H1 (cell line): ENCODE measurements around the gene ABCB7. TPM values are rescaled to one million over a fixed set of nuclear protein-coding genes. Genes with fewer than 3 reads are reported as not detected.

ENCODE experiments used
- CTCF ChIA-PET: fragments of 300-600 bp; sonication (Branson Sonifier 250); formaldehyde crosslinking; loops from one replicate; lab custom pipeline; 2021; ENCODE audit not compliant: partially characterized antibody; lab: Charles Lee
- POLR2A ChIA-PET: fragments of 300-600 bp; sonication (Branson Sonifier 250); formaldehyde crosslinking; loops from one replicate; lab custom pipeline; 2021; ENCODE audit warnings: inconsistent platforms; ENCODE audit not compliant: partially characterized antibody; lab: Charles Lee
- DNase-seq, 2 experiments: peaks; one replicate each; pipeline versions ENCODE4 v3.0.0 to v3.0.0-alpha.2; 2010 to 2022; ENCODE audit warnings: low spot score in 2 of 2, low read depth in 1 of 2, mixed read lengths in 1 of 2
- FAIRE-seq: peaks from 2 replicates; lab custom pipeline; 2011; peaks lifted over from hg19 to GRCh38; lab: Jason Lieb, UNC
- H2AFZ ChIP-seq: 2 replicates; pipeline ENCODE4 v1.8.1; 2012; ENCODE audit warnings: low read length, inconsistent platforms
- H2AK5ac ChIP-seq: 2 replicates; pipeline ENCODE4 v1.6.1; 2013; ENCODE audit warnings: low read depth, low read length
- H2BK120ac ChIP-seq: replicated peaks from 2 replicates; pipeline ENCODE3; 2013; ENCODE audit warnings: low read depth, low read length, inconsistent platforms
- H2BK12ac ChIP-seq: 2 replicates; pipeline ENCODE4 v1.6.1; 2013; ENCODE audit warnings: low read depth, low read length
- H2BK15ac ChIP-seq: 2 replicates; pipeline ENCODE4 v1.6.1; 2013; ENCODE audit warnings: low read length
- H2BK20ac ChIP-seq: 2 replicates; pipeline ENCODE4 v1.6.1; 2013; ENCODE audit warnings: low read length
- H2BK5ac ChIP-seq: 2 replicates; pipeline ENCODE4 v1.6.1; 2013; ENCODE audit warnings: low read depth, low read length
- H3K14ac ChIP-seq: 2 replicates; pipeline ENCODE4 v1.6.1; 2013; ENCODE audit warnings: inconsistent platforms; ENCODE audit not compliant: insufficient read length
- H3K18ac ChIP-seq: 2 replicates; pipeline ENCODE4 v1.6.1; 2013; ENCODE audit warnings: low read length; ENCODE audit errors: extremely low read depth
- H3K23ac ChIP-seq: 2 replicates; pipeline ENCODE4 v1.6.1; 2013; ENCODE audit warnings: inconsistent platforms; ENCODE audit not compliant: insufficient read length
- H3K23me2 ChIP-seq: 2 replicates; pipeline ENCODE4 v1.6.1; 2013; ENCODE audit warnings: low read depth, low read length
- H3K27ac ChIP-seq: 2 replicates; pipeline ENCODE4 v1.6.1; 2011; ENCODE audit warnings: low read depth, low read length, inconsistent platforms
- H3K27me3 ChIP-seq, 4 experiments: replicated peaks in 1 of 4; 1 replicate in 1 of 4; 2 replicates in 3 of 4; pipeline versions ENCODE4 v1.6.1 to v1.8.1; 2011 to 2013; ENCODE audit warnings: low read length in 3 of 4, mild to moderate bottlenecking in 3 of 4, inconsistent platforms in 2 of 4, mixed read lengths in 2 of 4, moderate library complexity in 1 of 4; ENCODE audit not compliant: control insufficient read depth in 3 of 4, insufficient read depth in 3 of 4; ENCODE audit errors: extremely low read depth in 1 of 4
- H3K36me3 ChIP-seq, 4 experiments: 2 replicates each; pipeline versions ENCODE4 v1.6.1 to v1.8.1; 2011 to 2013; ENCODE audit warnings: mild to moderate bottlenecking in 4 of 4, low read length in 3 of 4, moderate library complexity in 2 of 4, control low read depth in 1 of 4, inconsistent platforms in 1 of 4; ENCODE audit not compliant: insufficient read depth in 4 of 4, control insufficient read depth in 2 of 4
- H3K4ac ChIP-seq: replicated peaks from 2 replicates; pipeline ENCODE3; 2013; ENCODE audit warnings: low read length, low read depth, mixed read lengths, inconsistent platforms; ENCODE audit not compliant: insufficient read length
- H3K4me1 ChIP-seq, 4 experiments: replicated peaks in 1 of 4; 1 replicate in 1 of 4; 2 replicates in 3 of 4; pipeline versions ENCODE4 v1.6.1 to v1.8.1; 2011 to 2013; ENCODE audit warnings: low read length in 3 of 4, inconsistent platforms in 2 of 4, mixed read lengths in 1 of 4; ENCODE audit not compliant: insufficient read depth in 4 of 4, control insufficient read depth in 3 of 4
- H3K4me2 ChIP-seq, 2 experiments: 2 replicates each; pipeline versions ENCODE4 v1.6.1 to v1.8.1; 2011 to 2013; ENCODE audit warnings: low read depth in 2 of 2, low read length in 2 of 2, control low read depth in 1 of 2, inconsistent platforms in 1 of 2, mild to moderate bottlenecking in 1 of 2; ENCODE audit not compliant: insufficient read depth in 1 of 2
- H3K4me3 ChIP-seq, 4 experiments: fragments of 200-600, 300-600 bp in 1 of 4; sonication (generic), shearing (Covaris generic), sonication (Bioruptor Twin) in 1 of 4; 2 replicates each; pipeline versions ENCODE4 v1.5.1 to v1.8.1; 2011 to 2016; ENCODE audit warnings: low read length in 4 of 4, low read depth in 3 of 4, control low read depth in 2 of 4, inconsistent platforms in 2 of 4, mild to moderate bottlenecking in 2 of 4, mixed read lengths in 1 of 4, moderate library complexity in 1 of 4; ENCODE audit not compliant: insufficient read depth in 2 of 4; ENCODE audit errors: extremely low read depth in 1 of 4
- H3K56ac ChIP-seq: replicated peaks from 2 replicates; pipeline ENCODE3; 2013; ENCODE audit warnings: low read depth, mild to moderate bottlenecking, mixed read lengths, low read length, inconsistent platforms; ENCODE audit not compliant: insufficient read length
- H3K79me1 ChIP-seq: 2 replicates; pipeline ENCODE4 v1.6.1; 2013; ENCODE audit warnings: low read depth, low read length, control low read depth
- H3K79me2 ChIP-seq, 2 experiments: 2 replicates each; pipeline versions ENCODE4 v1.6.1 to v1.8.1; 2012 to 2013; ENCODE audit warnings: low read length in 2 of 2, mild to moderate bottlenecking in 2 of 2, inconsistent platforms in 1 of 2; ENCODE audit not compliant: insufficient read depth in 2 of 2, control insufficient read depth in 1 of 2
- H3K9ac ChIP-seq, 4 experiments: replicated peaks in 1 of 4; 1 replicate in 1 of 4; 2 replicates in 3 of 4; pipeline versions ENCODE4 v1.6.1 to v1.8.1; 2011 to 2013; ENCODE audit warnings: low read depth in 3 of 4, low read length in 3 of 4, control low read depth in 2 of 4, mild to moderate bottlenecking in 2 of 4, moderate library complexity in 2 of 4, inconsistent platforms in 1 of 4; ENCODE audit errors: extremely low read depth in 1 of 4
- H3K9me3 ChIP-seq, 2 experiments: 2 replicates each; pipeline versions ENCODE4 v1.6.1 to v1.8.1; 2012 to 2013; ENCODE audit warnings: mild to moderate bottlenecking in 2 of 2, moderate library complexity in 2 of 2, control low read depth in 1 of 2, inconsistent platforms in 1 of 2, low read depth in 1 of 2, low read length in 1 of 2, mixed read lengths in 1 of 2; ENCODE audit not compliant: insufficient read depth in 2 of 2
- H4K20me1 ChIP-seq, 2 experiments: replicated peaks in 1 of 2; 2 replicates each; pipeline versions ENCODE3 to v1.8.1; 2011 to 2013; ENCODE audit warnings: inconsistent platforms in 2 of 2, low read length in 2 of 2, mild to moderate bottlenecking in 1 of 2; ENCODE audit not compliant: insufficient read depth in 2 of 2, control insufficient read depth in 1 of 2
- H4K5ac ChIP-seq: 2 replicates; pipeline ENCODE4 v1.6.1; 2013; ENCODE audit warnings: low read length, low read depth, mixed read lengths, inconsistent platforms; ENCODE audit not compliant: insufficient read length
- H4K8ac ChIP-seq: 2 replicates; pipeline ENCODE4 v1.8.0; 2013; ENCODE audit warnings: mild to moderate bottlenecking, moderate library complexity, low read length, inconsistent platforms; ENCODE audit not compliant: insufficient read depth; ENCODE audit errors: extremely low read depth
- H4K91ac ChIP-seq: replicated peaks from 2 replicates; pipeline ENCODE3; 2013; ENCODE audit warnings: low read length, mixed read lengths, inconsistent platforms; ENCODE audit not compliant: insufficient read length
- ATF2 ChIP-seq: IDR thresholded peaks from 2 replicates; pipeline ENCODE4 v1.6.1; 2012; ENCODE audit warnings: low read length, inconsistent platforms
- BACH1 ChIP-seq: IDR thresholded peaks from 2 replicates; pipeline ENCODE4 v1.6.1; 2012; ENCODE audit warnings: low read length, improper control_type of control experiment
- CBX8 ChIP-seq: fragments of 300-800, 300-1000 bp; sonication (generic); IDR thresholded peaks from 2 replicates; pipeline ENCODE4 v1.7.1; 2016; ENCODE audit warnings: low read depth, low read length, borderline replicate concordance
- CREB1 ChIP-seq: IDR thresholded peaks from 2 replicates; pipeline ENCODE4 v1.6.1; 2012; ENCODE audit warnings: inconsistent platforms
- MAX ChIP-seq: IDR thresholded peaks from 2 replicates; pipeline ENCODE4 v1.6.1; 2012; ENCODE audit warnings: inconsistent platforms
- PHF8 ChIP-seq: fragments of 200-600 bp; sonication (generic); conservative IDR thresholded peaks from 2 replicates; pipeline ENCODE4 v1.7.1; 2012; ENCODE audit warnings: low read depth, mild to moderate bottlenecking, inconsistent platforms, low read length, moderate library complexity
- RFX5 ChIP-seq: IDR thresholded peaks from 2 replicates; pipeline ENCODE4 v1.6.1; 2011; ENCODE audit warnings: low read depth, low read length, improper control_type of control experiment, borderline replicate concordance
- RNF2 ChIP-seq: fragments of 200-900, 300-1000 bp; sonication (generic); IDR thresholded peaks from 2 replicates; pipeline ENCODE4 v1.7.1; 2016; ENCODE audit warnings: borderline replicate concordance, low read depth, mild to moderate bottlenecking, antibody characterized with exemption, low read length; ENCODE audit not compliant: poor library complexity, severe bottlenecking; ENCODE audit errors: missing control alignments
- SIRT6 ChIP-seq: IDR thresholded peaks from one replicate; pipeline ENCODE4 v1.7.1; 2012; ENCODE audit warnings: low read length, inconsistent platforms
- TBP ChIP-seq: IDR thresholded peaks from 2 replicates; pipeline ENCODE4 v1.6.1; 2011; ENCODE audit warnings: low read depth, low read length, improper control_type of control experiment
- WGBS, 2 experiments: shearing (Covaris generic) in 1 of 2; methylation state at CpG; one replicate each; pipeline versions ENCODE4 v1.1.6 to v1.1.7; 2013 to 2015; ENCODE audit warnings: low lambda C conversion rate in 2 of 2, mixed read lengths in 2 of 2, inconsistent platforms in 1 of 2, low coverage in 1 of 2, missing lambda C conversion rate in 1 of 2; ENCODE audit not compliant: insufficient replicate concordance in 2 of 2, insufficient coverage in 1 of 2, insufficient read length in 1 of 2; ENCODE audit errors: extremely low coverage in 1 of 2, missing lambda C conversion rate in 1 of 2; 5-methylcytosine and 5-hydroxymethylcytosine counted together
- polyA plus RNA-seq, 7 experiments: library from polyadenylated mRNA; depleted of rRNA in 3 of 7; stranded (reverse) in 5 of 7; unstranded in 2 of 7; fragments of >200 nt in 5 of 7; fragments of 200-250 nt in 2 of 7; gene quantifications; 1 replicate in 5 of 7; 2 replicates in 1 of 7; 4 replicates in 1 of 7; pipeline versions ENCODE4 v1.2.1 to v1.2.3, GENCODE V29; 2011 to 2013; ENCODE audit warnings: missing spikeins in 2 of 7, mixed read lengths in 2 of 7
- total RNA-seq: library from RNA; stranded (reverse); fragmentation: NEBNext Ultra II Directional; extraction: Animal tissue kit (Norgen Biotek cat#: 25700); gene quantifications from 2 replicates; pipeline ENCODE4 v1.2.1, GENCODE V29; 2021

ABCB7 gene
- total and polyA plus RNA-seq, 2 of the 8 experiments (the other 6 are each of a cell fraction or from before 2014, with no cell fraction given), result 24.3 to 43.3 TPM

- Histone ChIP-seq H3K9me3 (no peaks in the 10 kb centered on the region), H3K18ac (no peak overlapping the region), H3K27ac (no peak overlapping the region), H3K56ac (no peak overlapping the region), H2BK120ac (no peak overlapping the region), H3K4me1 (no peaks in the 10 kb centered on the region), H4K91ac (no peak overlapping the region), H2BK5ac (no peak overlapping the region), H3K36me3 (peaks cover 0 to 3% (median 0%) of the 10 kb centered on the region in 4 experiments; a peak in 2 of 8 replicates), H3K79me1 (no peaks in the 10 kb centered on the region), H2AK5ac (no peak overlapping the region), H3K4ac (no peak overlapping the region), H3K4me3 (no peak overlapping the region), H3K23ac (no peak overlapping the region), H3K4me2 (no peak overlapping the region), H3K27me3 (no peaks in the 10 kb centered on the region), H3K14ac (no peak overlapping the region), H2BK15ac (no peak overlapping the region), H2AFZ (no peak overlapping the region), H4K8ac (no peak overlapping the region), H3K79me2 (no peaks in the 10 kb centered on the region), H3K9ac (no peak overlapping the region), H2BK20ac (no peak overlapping the region), H2BK12ac (no peak overlapping the region), H4K20me1 (no peaks in the 10 kb centered on the region), H3K23me2 (no peaks in the 10 kb centered on the region), H4K5ac (no peak overlapping the region)
- no peak for DNase-seq
- POLR2A ChIA-PET, result no interaction called here
- FAIRE-seq, result no peak
- CTCF ChIA-PET, result interaction anchor here (0.6 kb wide), 1 partner anchor 258 kb away, joined by 3 read pairs; no protein-coding TSS in a partner anchor
- WGBS, 2 experiments, result 86% methylated on average over 1 of the region's 1 CpG; no CpG with 5 or more reads in 1 of the 2 experiments
- TF ChIP-seq MAX (no peak), SIRT6 (no peak), TBP (no peak), PHF8 (no peak), CBX8 (no peak), RFX5 (no peak), ATF2 (no peak), BACH1 (no peak), RNF2 (no peak), CREB1 (no peak)
Measured at GRCh38 chrX:75096331-75096730, 59.8 kb downstream of the ABCB7 start.
